Sigmoid colon (tissue), 4 donors: Measurements from ENCODE around the gene GUCY2F.

Source experiments
- CTCF ChIP-seq, 4 experiments: fragments of 450-650 bp in 3 of 4; fragments of 200-600 bp in 1 of 4; IDR thresholded peaks; one replicate each; pipeline ENCODE4 v1.5.1; 2016 to 2019; ENCODE audit warnings: antibody characterized with exemption in 4 of 4, mild to moderate bottlenecking in 3 of 4, moderate library complexity in 2 of 4
- EP300 ChIP-seq, 4 donors: sonication (generic); formaldehyde crosslinking; IDR thresholded peaks; one replicate each; pipeline ENCODE4 v1.6.1; 2017; ENCODE audit warnings: antibody characterized with exemption in 4 of 4
- POLR2AphosphoS5 ChIP-seq, 4 donors: sonication (generic); formaldehyde crosslinking; IDR thresholded peaks; one replicate each; pipeline ENCODE4 v1.6.1; 2017; ENCODE audit warnings: antibody characterized with exemption in 4 of 4

DNA sequence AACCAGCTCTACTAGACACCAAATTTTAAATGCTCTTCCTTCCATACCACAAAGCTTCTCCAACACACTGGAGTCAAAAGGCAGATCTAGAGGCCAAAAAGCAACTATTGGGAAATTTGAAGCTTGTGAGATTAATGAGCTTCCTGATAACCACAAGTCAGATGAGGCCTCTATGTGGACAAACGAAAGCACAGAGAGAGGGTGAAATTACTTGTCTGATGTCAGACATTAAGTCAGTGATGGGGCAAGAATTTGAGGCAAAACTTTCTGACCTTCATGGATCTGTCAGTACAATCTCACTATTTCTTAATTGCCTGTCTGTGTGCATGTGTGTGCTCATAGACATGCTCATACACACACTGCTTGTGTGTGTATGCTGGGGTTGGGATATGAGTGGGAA is 103.6 kb downstream of the GUCY2F start:
- TF ChIP-seq CTCF (IDR thresholded peaks at IDR 0.05) = no peak
- TF ChIP-seq EP300 (IDR thresholded peaks at IDR 0.05) = no peak
- TF ChIP-seq POLR2AphosphoS5 (IDR thresholded peaks at IDR 0.05) = no peak
